Measurements from ENCODE around the gene UPK3A.

- TF ChIP-seq SPI1 (IDR thresholded peaks at IDR 0.05; ENCODE audit: low read depth, low read length) (no peak), POLR2A (IDR thresholded peaks at IDR 0.05; ENCODE audit: low read depth, low read length) (no peak), POLR2AphosphoS5 (IDR thresholded peaks at IDR 0.05; ENCODE audit: low read depth, low read length) (no peak), TAF1 (IDR thresholded peaks at IDR 0.05; ENCODE audit: low read depth, low read length) (no peak)
These were observed 45.8 kb downstream of the UPK3A start for GRCh38 chr22:45330548-45330947.
